Natural killer cell (primary cell): Measurements from ENCODE around the gene PCDH17. TPM values are rescaled to one million over a fixed set of nuclear protein-coding genes. Genes with fewer than 3 reads are reported as not detected.

Experiments used
- ATAC-seq, 3 donors: fragments of 150-1000 bp in 2 of 3; fragments of 200-7000 bp in 1 of 3; cut with Tn5 transposase; 1 replicate in 1 of 3; 2 replicates in 2 of 3; pipeline ENCODE4 v1.10.0; 2021; ENCODE audit warnings: mild to moderate bottlenecking in 2 of 3, moderate library complexity in 2 of 3
- DNase-seq, 2 donors: peaks; one replicate each; pipeline versions ENCODE4 v3.0.0 to v3.0.0-alpha.2; 2013 to 2021; ENCODE audit warnings: mixed read lengths in 1 of 2
- H3K27ac ChIP-seq: one replicate; pipeline ENCODE4 v1.5.1; 2013; ENCODE audit warnings: mild to moderate bottlenecking, low read length
- H3K27me3 ChIP-seq: one replicate; pipeline ENCODE4 v1.6.1; 2013; ENCODE audit warnings: low read length; ENCODE audit not compliant: control insufficient read depth, insufficient read depth
- H3K36me3 ChIP-seq: one replicate; pipeline ENCODE4 v1.6.1; 2013; ENCODE audit warnings: low read length; ENCODE audit not compliant: control insufficient read depth, insufficient read depth
- H3K4me1 ChIP-seq: one replicate; pipeline ENCODE4 v1.6.1; 2013; ENCODE audit warnings: low read length; ENCODE audit not compliant: control insufficient read depth, insufficient read depth
- H3K4me3 ChIP-seq: one replicate; pipeline ENCODE4 v1.5.1; 2013; ENCODE audit warnings: low read length
- H3K9me3 ChIP-seq: one replicate; pipeline ENCODE4 v1.6.1; 2013; ENCODE audit warnings: low read length; ENCODE audit not compliant: control insufficient read depth, insufficient read depth
- H3K27ac Mint-ChIP-seq, 2 donors: one replicate each; pipeline ENCODE4 v1.8.0; 2022; ENCODE audit warnings: mild to moderate bottlenecking in 2 of 2, mixed read lengths in 2 of 2, moderate library complexity in 1 of 2
- H3K27me3 Mint-ChIP-seq, 2 donors: one replicate each; pipeline ENCODE4 v1.8.0; 2022; ENCODE audit warnings: low read depth in 2 of 2, mixed read lengths in 2 of 2
- H3K36me3 Mint-ChIP-seq: one replicate; pipeline ENCODE4 v1.8.0; 2022; ENCODE audit warnings: mixed read lengths
- H3K4me1 Mint-ChIP-seq, 2 donors: one replicate each; pipeline ENCODE4 v1.8.0; 2022; ENCODE audit warnings: mixed read lengths in 2 of 2
- H3K4me3 Mint-ChIP-seq: one replicate; pipeline ENCODE4 v1.8.0; 2022; ENCODE audit warnings: mild to moderate bottlenecking, moderate library complexity, mixed read lengths
- H3K9me3 Mint-ChIP-seq, 2 donors: one replicate each; pipeline ENCODE4 v1.8.0; 2022; ENCODE audit warnings: mixed read lengths in 2 of 2
- WGBS: methylation state at CpG from one replicate; pipeline ENCODE4 v1.1.7; 2013; ENCODE audit warnings: missing lambda C conversion rate; ENCODE audit not compliant: insufficient coverage; 5-methylcytosine and 5-hydroxymethylcytosine counted together
- intact Hi-C: fragments of 100-400 bp; cut with micrococcal nuclease; formaldehyde crosslinking; loops from one replicate; pipeline ENCODE4 v1.14.2; 2022
- total RNA-seq, 4 donors: library from RNA; stranded (reverse); fragments of 120-200 nt in 1 of 4; gene quantifications; one replicate each; pipeline versions ENCODE4 v1.2.3 to v1.2.4, GENCODE V29; 2013 to 2022
- TF ChIP-seq, protein P1 (sequence below): fragments of 200-600 bp; IDR thresholded peaks from one replicate; pipeline ENCODE4 v1.8.0; 2022; ENCODE audit warnings: antibody characterized with exemption

PCDH17 gene
- total RNA-seq, 3 donors from 2014 or later (not counting 1 experiment from before 2014, with no cell fraction given): not detected

DNA sequence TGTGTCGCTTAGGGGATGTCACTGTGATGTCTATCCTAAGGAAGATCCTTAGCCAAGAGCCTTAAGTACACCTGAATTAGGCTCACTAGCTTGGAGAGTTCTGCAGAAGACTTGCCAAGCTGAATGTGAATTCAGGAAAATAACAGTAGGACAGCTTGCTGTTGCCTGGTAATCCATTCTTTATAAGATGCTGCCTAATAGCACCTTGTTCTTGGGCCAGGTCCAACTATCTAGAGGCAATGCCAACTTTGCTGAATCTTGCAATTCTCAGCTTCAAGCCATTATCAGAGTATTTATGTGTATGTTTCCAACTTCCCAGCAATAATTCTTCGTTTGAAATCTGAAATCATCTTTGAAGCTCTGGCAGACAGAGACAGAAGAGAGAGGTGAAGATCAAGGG, 102.8 kb downstream of the PCDH17 start:
- TF ChIP-seq, protein P1, sequence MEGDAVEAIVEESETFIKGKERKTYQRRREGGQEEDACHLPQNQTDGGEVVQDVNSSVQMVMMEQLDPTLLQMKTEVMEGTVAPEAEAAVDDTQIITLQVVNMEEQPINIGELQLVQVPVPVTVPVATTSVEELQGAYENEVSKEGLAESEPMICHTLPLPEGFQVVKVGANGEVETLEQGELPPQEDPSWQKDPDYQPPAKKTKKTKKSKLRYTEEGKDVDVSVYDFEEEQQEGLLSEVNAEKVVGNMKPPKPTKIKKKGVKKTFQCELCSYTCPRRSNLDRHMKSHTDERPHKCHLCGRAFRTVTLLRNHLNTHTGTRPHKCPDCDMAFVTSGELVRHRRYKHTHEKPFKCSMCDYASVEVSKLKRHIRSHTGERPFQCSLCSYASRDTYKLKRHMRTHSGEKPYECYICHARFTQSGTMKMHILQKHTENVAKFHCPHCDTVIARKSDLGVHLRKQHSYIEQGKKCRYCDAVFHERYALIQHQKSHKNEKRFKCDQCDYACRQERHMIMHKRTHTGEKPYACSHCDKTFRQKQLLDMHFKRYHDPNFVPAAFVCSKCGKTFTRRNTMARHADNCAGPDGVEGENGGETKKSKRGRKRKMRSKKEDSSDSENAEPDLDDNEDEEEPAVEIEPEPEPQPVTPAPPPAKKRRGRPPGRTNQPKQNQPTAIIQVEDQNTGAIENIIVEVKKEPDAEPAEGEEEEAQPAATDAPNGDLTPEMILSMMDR: no peak
- H3K27me3 Mint-ChIP-seq: no peaks in the 10 kb centered on the region
- H3K27me3 ChIP-seq: no peaks in the 10 kb centered on the region
- H3K9me3 Mint-ChIP-seq: peaks cover 6 to 16% of the 10 kb centered on the region in 2 donors
- peaks cover 5% of the 10 kb centered on the region for H3K9me3 ChIP-seq
- ATAC-seq (no peak), DNase-seq (no peak)
- 96% methylated on average over 1 of the region's 2 CpGs for WGBS
- H3K36me3 Mint-ChIP-seq: no peaks in the 10 kb centered on the region
- H3K4me3 ChIP-seq: no peak overlapping the region
- no peaks in the 10 kb centered on the region for H3K36me3 ChIP-seq
- no peaks in the 10 kb centered on the region for H3K4me1 ChIP-seq
- intact Hi-C loops: no loop called here
- H3K27ac Mint-ChIP-seq: no peak overlapping the region
- H3K4me3 Mint-ChIP-seq: no peak overlapping the region
- no peaks in the 10 kb centered on the region for H3K4me1 Mint-ChIP-seq
- H3K27ac ChIP-seq: no peak overlapping the region

DNA sequence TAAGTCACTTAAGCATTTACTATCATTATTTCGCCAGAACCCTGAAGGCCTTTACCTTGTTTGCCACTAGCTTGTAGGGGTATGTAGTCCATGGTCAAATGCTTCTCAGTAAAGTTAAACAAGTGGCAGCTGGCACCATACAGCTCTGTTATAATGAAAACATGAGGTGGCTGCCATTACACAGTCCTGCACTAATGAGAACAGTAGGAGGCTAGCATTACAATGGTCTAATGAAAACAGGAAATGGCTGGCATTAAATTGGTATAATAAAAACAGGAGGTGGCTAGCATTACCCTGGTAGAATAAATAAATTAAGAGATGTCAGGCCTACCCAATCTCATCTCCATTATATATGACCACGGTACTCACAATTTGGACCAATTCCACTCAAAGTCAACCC, 107.5 kb downstream of the PCDH17 start:
- ATAC-seq: no peak
- Histone ChIP-seq H3K4me1 (no peaks in the 10 kb centered on the region), H3K9me3 (peaks cover 5% of the 10 kb centered on the region), H3K36me3 (no peaks in the 10 kb centered on the region), H3K27ac (no peak overlapping the region), H3K4me3 (no peak overlapping the region), H3K27me3 (no peaks in the 10 kb centered on the region)
- Mint-ChIP-seq H3K27ac (no peak overlapping the region), H3K9me3 (peaks cover 4 to 13% of the 10 kb centered on the region in 2 donors), H3K4me3 (no peak overlapping the region), H3K27me3 (no peaks in the 10 kb centered on the region), H3K4me1 (no peaks in the 10 kb centered on the region), H3K36me3 (no peaks in the 10 kb centered on the region)
- intact Hi-C loops: no loop called here
- DNase-seq: no peak
- WGBS: 100% methylated on average over 1 of the region's 2 CpGs
- TF ChIP-seq, protein P1: no peak

DNA sequence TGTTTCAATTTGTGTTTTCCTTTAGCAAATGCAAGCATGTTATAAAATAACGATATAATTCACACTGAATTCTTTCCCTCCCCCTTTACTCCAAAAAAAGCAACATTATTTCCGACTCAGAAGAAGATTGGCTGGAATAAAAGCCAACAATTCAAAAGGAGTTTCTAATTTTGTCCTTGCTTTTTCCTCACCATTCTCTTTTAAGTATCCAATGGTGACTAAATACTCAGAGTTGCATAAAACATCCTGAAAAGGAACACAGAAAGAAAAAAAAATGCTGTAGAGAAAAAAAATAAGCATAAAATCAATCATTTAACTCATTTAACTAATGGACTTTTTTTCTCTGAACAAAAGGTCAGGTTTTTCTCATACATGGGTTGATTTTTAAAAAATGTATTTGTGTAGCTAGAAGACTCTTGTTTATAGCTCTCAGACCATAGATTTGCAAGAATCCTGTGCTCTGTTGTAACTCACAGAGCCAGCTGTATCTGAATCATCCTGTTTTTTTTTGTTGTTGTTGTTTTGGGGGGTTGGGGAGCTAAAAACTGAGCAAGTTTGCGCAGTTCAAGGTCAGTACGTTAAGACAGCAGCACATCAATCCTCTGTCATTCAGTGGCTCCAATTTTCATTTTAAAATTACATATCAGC, 108.1 kb downstream of the PCDH17 start:
- H3K4me1 Mint-ChIP-seq: no peaks in the 10 kb centered on the region
- no peak overlapping the region for H3K4me3 Mint-ChIP-seq

More for the DNA sequence above, 108.1 kb downstream of the PCDH17 start:
- H3K36me3 Mint-ChIP-seq: no peaks in the 10 kb centered on the region
- Histone ChIP-seq H3K27me3 (no peaks in the 10 kb centered on the region), H3K4me3 (no peak overlapping the region), H3K4me1 (no peaks in the 10 kb centered on the region), H3K9me3 (peaks cover 5% of the 10 kb centered on the region), H3K27ac (no peak overlapping the region), H3K36me3 (no peaks in the 10 kb centered on the region)
- H3K27ac Mint-ChIP-seq: no peak overlapping the region
- intact Hi-C loops: loop anchor here (10.0 kb wide), 1 partner anchor 255 kb away; no protein-coding TSS in a partner anchor
- DNase-seq (no peak), ATAC-seq (no peak)
- WGBS: 77% methylated on average over 3 of the region's 4 CpGs
- TF ChIP-seq, protein P1: no peak
- H3K27me3 Mint-ChIP-seq: no peaks in the 10 kb centered on the region
- peaks cover 4 to 12% of the 10 kb centered on the region in 2 donors for H3K9me3 Mint-ChIP-seq
